Measurements from ENCODE around the gene KCNK4.
A peak's percentile ranks its signal among the peaks of the same experiment; 100 is the strongest.

The KCNK4 gene

DNA sequence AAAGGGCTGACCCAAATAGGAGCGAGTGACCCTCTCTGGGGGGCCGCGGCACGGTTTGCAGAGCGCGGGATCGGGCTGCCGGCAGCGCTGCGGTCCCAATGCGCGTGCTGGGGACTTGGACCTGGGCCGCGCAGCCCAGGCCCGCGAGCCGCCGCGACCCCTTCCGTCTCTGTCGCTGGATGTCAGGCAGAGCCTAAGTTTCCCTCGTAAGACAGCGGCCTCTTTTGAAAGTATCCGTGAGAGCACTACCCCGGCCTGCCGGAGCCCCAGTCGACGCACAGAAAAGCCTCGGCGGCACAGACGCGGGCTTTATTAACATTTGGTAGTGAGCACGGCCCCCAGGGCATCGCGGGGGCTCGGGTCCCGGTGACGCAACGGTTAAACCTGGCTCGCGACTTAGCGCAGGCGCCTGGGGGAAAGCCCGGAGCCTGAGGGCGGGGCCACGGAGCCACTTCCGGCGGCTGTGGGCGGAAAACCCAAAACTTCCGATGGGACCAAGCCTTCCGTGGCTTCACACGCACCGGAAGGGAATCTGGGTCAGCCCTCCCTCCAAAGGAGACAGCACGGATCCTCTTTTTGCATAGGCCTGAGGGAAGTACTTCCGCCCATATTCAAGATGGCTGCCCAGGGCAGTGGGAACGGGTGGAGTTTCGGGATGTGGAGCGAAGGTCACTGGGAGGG lies 21.4 kb upstream of the KCNK4 start:
- peak; percentile 98 for DNase-seq

DNA sequence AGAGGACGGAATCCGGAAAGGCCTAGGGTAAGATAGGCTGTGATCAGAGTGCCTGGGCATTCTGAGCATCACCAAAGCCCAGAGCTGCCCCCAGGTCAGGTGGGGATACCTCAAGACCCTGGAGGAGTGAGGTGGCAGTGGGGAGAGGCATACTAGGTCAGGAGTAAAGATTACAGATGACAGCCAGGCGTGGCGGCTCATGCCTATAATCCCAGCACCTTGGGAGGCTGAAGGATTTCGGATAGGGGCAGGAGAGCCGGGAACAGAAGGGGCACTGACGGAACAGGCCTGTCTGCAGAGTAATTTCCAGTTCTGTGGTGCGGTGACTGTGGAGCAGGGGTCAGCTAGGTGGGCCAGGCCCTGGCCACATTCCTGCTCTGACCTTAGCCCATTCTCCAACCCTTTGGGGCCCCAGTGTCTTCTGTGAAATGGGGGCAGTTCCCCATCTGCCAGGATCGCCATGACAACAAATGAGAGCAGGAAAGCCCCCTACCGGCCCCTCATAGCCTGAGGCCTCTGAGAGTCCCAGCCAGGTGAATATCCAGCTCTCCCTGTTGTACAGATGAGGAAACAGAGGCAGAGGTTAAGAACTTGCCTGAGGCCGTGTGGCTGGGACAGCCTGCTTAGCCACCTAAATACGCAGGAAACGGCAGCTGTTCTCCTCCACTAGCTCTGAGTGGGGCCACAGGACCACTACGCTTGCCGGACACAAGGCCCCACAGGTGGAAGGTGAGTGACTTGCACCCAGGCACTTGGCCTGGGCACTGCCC lies 15.9 kb upstream of the KCNK4 start:
- DNase-seq, result no peak

DNA sequence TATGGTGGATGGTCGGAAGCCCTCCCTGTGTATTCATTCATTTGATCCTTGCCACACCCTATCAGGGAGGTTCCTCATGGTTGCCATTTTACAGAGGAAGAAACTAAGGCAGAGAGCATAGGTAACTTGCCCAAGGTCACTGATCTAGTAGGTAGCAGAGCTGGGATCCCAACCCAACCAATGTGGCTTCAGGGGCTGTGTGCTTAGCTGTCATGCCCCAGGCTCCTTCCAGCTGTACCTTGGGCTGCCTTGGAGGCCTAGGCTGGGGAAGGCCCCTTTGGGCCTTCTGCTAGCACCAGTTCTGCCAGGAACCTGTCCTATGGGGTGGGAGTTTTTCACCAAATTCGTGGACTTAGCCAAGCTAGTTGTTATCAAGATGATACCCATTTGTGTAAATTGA lies 15.3 kb upstream of the KCNK4 start:
- no peak for DNase-seq

DNA sequence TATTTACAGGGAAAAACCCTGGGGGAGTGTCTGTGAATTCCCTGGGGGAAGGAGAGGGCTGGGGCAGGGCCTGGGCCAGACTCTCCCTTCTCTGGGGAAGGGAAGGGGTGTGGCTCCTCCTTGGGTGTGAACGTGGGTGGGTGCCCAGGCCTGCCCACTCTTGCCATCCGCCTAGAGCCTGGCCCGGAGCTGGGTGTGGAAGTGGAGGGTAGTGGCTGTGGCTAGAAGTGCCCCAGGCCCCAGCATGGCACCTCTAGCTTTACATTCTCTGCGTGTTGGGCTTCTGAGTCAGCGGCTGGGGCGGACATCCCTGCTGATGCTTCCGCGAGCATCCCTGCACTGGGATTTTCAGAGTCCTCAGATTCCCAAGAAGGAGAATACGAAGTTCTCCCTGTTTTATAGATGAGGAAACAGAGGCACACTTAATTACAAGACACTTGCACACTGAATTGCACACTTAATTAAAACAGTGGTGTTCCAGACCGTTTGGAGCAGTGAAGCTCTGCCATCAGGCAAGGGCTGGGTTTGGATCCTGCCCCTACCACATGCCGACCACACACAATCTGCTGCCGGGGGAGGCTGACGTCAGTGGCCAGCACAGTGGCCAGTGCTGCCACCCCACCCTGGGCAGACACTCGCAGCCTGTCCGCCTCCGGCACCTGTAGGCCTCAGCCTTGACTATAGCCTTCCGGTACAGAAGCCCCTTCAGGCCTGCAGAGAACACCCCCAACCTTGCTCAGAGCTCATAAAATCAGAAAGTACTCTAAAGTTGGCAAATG lies 14.3 kb upstream of the KCNK4 start:
- no peak for DNase-seq

DNA sequence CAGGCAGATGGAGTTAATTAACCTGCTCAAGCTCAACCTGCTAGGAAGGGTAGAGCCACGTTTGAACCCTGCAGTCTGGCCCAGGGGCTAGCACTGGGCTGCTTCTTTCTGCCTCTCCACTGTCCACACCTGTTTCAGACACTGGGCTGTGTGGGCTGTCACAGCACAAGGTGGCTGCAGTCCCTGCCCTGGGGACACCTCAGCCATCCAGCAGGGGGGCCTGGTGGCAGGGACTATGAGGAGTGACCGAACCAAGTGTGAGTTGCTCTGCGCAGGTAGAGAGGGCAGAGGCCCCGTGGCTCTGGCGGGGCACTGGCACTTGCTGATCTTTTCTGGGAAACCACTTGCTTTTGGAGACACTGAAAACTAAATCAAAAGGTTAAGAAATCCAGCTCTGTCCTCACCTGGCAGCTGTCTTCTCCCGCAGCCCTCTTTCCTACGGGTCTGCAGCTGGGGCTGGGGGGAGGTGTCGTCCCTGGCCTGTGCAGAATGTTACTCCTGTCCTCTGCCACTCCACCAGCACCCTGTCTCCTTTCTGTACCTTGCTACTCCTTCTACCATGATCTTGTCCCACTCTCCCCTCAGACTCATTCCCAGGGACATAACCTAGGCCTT lies 12.4 kb upstream of the KCNK4 start:
- DNase-seq, result no peak

DNA sequence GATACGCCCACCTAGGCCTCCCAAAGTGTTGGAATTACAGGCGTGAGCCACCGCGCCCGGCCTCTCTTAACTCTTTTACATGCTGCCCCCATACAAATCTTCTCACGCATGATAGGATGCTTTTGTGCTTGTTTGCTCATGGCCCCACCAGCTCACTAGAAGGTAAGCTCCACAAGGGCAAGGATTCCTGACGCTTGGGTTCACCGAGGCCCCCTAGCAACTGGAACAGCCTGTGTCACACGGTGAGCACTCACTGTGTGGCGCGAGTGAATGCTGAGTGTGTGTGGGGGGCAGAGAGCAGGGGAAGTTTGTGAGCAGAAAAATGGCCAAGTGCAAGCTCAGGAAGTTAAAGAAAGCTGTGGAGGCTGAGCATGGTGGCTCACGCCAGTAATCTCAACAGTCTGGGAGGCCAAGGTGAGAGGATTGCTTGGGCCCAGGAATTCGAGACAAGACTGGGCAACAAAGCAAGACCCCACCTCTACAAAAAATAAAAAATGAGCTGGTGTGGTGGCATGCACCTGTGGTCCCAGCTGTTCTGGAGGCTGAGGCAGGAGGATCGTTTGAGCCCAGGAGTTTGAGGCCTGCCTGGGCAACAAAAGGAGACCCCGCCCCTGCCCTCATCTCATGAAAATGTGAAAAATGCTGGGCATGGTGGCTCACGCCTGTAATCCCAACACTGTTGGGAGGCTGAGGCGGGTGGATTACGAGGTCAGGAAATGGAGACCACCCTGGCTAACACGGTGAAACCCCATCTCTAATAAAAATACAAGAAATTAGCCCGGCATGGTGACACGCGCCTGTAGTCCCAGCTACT lies 8.9 kb upstream of the KCNK4 start:
- no peak for DNase-seq

DNA sequence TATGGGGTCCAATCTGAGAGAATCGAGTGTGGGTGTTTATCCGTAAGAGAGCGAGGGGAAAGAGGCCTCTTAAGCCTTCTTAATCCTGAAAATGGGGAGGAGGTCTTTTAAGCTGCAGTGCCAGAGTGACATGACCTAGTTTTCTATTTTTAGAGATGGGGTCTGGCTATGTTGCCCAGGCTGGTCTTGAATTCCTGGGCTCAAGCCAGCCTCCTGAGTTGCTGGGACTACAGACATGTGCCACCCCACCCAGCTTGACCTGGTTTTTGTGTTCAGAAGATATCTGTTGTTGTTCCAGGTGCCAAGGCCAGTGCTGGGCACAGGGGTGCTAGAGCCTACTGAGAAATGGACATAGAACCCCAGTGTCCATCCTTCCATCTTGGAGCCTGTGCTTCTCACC lies 8.0 kb upstream of the KCNK4 start:
- DNase-seq, result no peak

DNA sequence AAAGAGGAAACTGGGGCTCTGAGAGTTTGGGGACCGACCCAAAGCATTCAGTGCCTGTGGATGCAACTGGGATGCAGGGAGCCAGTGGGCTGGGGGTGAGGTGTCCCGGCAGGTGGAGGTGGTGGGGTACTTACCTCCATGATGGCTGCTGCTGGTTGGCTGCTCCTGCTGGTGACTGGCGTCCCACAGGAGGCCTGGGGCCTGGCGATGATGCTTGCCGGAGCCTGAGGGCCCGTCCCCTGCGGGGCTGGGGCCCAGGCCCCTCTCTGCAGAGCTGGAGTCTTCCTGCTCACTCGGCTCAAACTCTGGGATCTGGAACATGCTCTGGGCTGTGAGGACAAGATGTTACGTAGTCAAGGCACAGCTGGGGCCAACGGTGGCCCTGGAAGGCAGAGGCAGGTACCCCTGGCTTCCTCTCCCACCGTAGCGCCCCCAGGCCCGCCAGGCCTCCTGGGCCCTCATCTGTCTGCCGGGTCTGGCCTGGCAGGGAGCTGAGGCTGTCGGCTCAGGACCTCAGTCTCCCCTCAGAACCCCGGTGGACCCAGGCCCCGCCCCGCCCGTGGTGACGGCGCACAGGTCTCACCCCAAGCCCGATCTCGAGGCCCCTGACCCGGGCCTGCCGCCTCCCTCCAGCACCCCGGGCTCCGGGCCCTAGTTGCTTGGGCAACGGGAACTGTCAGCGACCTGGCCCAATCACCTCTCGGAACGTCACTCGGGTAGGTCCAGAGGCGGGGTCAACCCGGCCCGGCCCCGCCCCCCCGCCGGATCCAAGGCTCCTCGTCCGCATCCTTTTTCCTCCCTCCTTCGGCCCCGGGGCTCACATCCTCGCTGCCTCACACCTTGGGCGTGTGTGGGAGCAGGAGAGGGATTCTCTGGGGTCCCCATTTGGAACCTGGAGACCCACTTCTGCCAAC lies 6.8 kb upstream of the KCNK4 start, which contains the start of gene BAD:
TSS of gene BAD (minus strand) at position 618 of the 914 bp plus-strand sequence. CDS start at position 321, 297 bp downstream.
- DNase-seq, result peak; percentile 96

DNA sequence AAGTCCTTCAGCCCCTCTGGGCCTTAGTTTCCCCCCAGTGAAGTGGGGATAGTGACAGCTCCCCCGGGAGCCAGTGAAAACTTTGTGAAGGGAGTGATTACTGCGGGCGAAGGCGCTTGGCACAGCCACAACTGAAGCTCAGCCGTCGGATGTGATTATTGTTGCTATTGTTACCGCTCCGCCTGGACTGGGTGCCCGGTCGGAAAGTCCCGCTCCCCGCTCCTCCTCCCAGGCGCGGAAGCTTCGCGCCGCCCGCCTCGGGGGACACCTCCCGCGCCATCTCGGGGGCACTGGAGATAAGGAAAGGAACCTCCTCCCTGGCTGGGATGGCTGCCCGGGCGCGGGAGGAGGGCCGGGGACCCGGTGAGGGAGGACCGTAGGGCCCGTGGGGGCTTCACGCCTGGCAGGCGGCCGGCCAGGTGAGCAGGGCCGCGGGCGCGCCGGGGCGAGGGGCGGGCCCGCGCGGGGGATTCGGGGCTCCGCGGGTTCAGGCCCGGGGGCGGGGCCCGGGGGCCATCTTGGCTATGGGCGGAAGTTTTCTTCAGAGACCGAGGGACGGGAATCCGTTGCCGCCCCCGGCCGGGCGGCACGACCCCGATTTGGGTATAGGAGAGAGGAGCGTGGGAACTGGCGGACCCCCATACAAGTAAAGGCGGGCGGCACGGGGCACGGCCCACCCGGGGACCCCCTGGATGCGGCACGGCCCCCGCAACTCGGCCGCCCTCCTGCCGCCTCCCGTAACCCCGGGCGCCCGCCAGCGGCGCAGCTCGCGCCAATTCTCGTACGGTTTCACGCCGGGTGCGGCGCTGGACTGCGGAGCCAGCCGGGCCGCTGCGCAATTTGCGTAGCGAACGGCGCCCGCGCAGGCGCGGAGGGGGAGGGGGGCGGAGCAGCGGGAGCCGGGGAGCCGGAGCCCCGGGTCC lies 5.9 kb upstream of the KCNK4 start, which contains the start of gene GPR137:
TSS of gene GPR137 (plus strand) at position 887 of the 923 bp plus-strand sequence. CDS start 677 bp downstream, outside the sequence.
- DNase-seq, result peak; percentile 92

DNA sequence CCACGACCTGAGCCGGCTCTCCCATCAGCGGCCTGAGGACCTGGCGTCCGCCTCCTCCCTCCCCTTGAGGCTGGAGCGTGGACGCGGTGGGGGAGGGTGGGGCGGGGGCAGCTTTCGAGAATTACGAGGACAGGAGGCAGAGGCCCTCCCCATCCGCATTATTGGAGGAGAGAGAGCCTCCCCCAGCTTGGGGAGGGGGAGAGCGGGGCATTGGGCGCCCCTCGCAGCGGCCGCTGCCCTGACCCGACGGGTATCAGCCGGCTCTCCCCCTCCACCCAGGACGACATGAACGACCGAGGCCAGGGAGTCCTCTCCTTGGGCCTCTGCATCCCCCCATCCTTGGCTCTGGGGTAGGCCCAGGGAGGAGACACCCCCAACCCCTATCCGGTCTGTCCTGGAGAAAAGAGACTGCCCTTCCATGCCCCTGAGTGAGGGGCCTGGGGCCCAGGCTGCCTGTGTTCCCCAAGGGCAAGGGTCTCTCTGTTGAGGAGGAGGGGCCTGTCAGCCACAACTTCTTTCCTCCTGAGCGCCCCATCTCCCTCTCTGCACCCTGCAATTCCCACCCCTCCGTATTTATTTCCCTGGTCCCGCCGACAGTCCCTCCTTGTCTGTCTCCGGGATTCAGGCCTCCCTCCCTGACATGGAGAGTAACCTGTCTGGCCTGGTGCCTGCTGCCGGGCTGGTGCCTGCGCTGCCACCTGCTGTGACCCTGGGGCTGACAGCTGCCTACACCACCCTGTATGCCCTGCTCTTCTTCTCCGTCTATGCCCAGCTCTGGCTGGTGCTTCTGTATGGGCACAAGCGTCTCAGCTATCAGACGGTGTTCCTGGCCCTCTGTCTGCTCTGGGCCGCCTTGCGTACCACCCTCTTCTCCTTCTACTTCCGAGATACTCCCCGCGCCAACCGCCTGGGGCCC lies 5.0 kb upstream of the KCNK4 start:
- peak; percentile 37 for DNase-seq

DNA sequence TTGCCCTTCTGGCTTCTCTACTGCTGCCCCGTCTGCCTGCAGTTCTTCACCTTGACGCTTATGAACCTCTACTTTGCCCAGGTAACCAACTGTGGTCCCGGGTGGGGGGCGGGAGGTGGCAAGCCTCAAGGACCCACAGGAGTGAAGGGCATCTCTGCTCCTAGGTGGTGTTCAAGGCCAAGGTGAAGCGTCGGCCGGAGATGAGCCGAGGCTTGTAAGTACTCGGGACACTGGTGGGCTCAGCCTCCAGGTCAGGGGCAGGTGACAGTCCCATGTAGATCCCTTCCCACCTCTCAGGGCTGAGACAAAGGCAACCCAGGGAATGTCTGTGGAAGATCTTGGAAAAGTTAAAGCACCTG lies 4.3 kb upstream of the KCNK4 start:
- DNase-seq, result no peak

DNA sequence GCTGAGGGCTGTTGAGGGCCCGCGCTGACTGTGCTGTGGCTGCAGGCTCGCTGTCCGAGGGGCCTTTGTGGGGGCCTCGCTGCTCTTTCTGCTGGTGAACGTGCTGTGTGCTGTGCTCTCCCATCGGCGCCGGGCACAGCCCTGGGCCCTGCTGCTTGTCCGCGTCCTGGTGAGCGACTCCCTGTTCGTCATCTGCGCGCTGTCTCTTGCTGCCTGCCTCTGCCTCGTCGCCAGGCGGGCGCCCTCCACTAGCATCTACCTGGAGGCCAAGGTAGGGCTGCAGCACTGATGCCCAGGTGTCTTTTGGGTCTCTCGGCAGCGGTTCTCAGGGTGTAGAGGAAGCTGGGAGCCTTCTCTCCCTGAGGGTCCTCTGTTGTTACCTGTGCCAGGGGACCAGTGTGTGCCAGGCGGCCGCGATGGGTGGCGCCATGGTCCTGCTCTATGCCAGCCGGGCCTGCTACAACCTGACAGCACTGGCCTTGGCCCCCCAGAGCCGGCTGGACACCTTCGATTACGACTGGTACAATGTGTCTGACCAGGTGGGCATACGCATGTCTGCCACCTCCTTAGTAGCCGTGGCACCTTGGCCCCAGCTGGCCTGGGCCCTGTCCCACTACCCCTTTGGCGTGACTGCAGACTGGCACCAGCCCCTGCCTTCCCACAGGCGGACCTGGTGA lies 3.3 kb upstream of the KCNK4 start:
- no peak for DNase-seq

DNA sequence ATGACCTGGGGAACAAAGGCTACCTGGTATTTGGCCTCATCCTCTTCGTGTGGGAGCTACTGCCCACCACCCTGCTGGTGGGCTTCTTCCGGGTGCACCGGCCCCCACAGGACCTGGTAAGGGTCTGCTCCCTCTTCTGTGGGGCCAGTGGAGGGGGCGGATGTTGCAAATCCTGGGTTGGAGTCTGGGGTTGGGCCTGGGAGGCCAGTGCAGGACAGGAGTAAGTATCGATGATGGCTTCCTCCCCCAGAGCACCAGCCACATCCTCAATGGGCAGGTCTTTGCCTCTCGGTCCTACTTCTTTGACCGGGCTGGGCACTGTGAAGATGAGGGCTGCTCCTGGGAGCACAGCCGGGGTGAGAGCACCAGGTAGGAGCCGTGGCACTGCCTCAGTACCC lies 2.8 kb upstream of the KCNK4 start:
- no peak for DNase-seq

DNA sequence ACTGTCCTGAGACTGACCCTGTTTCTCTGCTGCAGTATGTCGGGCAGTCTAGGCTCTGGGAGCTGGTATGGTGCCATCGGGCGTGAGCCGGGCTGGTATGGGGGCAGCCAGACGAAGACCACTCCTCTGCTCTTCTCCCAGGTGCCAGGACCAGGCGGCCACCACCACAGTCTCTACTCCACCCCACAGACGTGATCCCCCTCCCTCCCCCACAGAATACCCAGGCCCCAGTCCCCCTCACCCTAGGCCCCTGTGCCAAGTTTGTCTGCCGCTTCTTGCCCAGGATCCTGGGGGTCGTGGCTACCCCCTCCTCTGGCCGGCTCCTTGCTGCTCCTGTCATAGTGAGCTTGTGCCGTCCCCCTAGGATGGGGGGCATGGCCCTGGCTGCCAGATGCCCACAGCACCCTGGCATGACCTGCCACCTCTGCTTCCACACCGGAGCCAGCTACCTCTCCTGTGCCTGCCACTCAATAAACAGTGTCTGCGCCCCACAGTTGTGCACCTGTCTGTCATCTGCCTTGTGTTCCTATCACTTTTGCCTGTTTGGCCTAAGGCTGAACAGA lies 2.0 kb upstream of the KCNK4 start:
- no peak for DNase-seq

DNA sequence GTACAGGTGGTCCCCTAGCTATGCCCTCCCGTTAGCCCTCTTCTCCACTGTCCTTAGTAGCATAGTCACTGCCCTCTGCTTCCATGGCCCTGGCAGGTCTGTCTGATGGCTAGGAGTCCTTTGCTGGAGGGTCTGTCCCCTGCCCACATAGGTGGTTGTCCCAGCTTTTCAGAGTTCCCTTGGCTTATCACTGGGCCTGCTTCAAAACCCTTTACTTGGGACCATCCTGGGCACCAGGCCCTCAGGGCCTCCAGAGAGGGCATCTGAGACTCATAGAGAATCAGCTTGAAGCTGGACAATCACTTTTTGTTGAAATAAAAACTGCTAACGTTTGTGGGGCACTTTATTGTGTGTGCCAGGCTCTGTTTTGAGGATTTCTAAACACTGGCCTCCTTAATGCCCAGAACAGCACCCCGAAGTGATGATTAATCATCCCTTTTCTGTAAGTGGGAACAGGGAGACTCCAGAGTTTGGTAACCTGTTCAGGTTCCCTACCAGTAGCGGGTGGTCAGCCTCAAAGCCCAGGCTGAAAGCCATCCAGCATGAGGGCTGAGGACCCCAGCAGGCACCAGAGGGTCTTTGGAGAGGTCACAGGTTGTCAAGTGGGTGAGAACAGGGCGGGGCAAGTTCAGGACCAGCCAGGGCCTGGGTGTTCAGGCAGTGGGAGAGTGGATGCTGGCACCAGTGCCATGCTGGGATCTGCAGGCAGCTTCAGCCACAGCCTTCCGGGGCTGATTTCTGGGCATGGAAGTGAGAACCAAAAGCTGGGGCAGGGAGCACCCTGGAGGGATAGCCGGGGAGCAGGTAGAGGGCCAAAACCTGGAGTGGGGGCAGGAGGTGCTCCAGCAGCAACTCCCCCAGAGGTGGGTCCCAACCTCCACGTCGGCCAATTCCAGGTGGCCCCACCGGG lies 495 bp upstream of the KCNK4 start:
- DNase-seq, result no peak

DNA sequence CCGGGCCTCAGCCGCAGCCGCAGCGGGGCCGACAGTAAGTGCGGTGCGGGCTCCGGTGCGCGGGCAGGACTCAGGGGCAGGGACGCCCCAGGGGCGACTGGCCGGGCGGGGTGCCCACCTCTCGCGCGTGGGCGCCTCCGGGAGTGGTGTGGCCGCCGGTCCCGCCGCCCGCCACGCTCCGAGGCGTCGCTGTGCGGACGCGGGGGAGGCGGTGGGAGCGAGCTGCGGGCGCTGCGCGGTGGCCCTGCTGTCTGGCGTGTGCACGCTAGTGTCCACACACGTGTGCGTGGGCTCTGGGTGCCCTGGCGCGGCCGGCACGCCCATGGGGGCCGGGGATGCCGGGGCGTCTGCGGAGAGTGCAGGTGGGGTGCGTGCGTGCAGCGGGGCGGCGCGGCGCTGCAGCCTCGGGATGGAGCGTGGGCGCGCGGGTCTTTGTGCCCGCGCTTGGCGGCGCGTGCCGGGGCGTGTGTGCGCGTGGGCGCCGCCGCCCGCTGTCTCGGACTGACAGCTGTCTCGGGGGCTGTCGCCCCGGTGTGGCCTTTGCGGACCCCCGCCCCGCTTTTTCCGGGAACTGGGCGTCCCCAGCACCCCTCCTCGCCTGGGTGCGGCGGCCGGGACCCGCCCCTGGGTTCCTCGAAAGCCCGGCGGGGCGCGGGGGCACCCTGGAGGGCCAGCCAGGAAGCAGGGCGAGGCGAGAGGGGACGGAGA lies 804 bp downstream of the KCNK4 start:
- DNase-seq, result no peak

Measured in CD4-positive, alpha-beta T cell treated with Interleukin-21 for 1 hour (primary cell).